SU-DHL-6 (cell line): ENCODE results near the gene PYGB.

Source experiments
- H2AFZ ChIP-seq: fragments of 200-600 bp; sonication (generic); 2 replicates; pipeline ENCODE4 v1.6.1; 2014; ENCODE audit warnings: low read depth, mild to moderate bottlenecking, moderate library complexity, mixed read lengths, antibody characterized with exemption, low read length; ENCODE audit not compliant: severe bottlenecking
- H3F3A ChIP-seq: fragments of 200-600 bp; shearing (Covaris generic); 2 replicates; pipeline ENCODE4 v1.6.0; 2016; ENCODE audit warnings: antibody characterized with exemption, mild to moderate bottlenecking; ENCODE audit not compliant: insufficient read depth
- H3K27ac ChIP-seq: fragments of 200-600 bp; sonication (generic); 2 replicates; pipeline ENCODE4 v1.5.1; 2016; ENCODE audit warnings: low read depth, mild to moderate bottlenecking, low read length, moderate library complexity, mixed read lengths
- H3K27me3 ChIP-seq: fragments of 200-600 bp; sonication (generic), shearing (Covaris generic); 2 replicates; pipeline ENCODE4 v1.6.0; 2014; ENCODE audit warnings: mild to moderate bottlenecking, low read length
- H3K36me3 ChIP-seq: fragments of 200-600 bp; sonication (generic); 2 replicates; pipeline ENCODE4 v1.6.1; 2014; ENCODE audit warnings: mild to moderate bottlenecking, low read length, mixed read lengths
- H3K4me2 ChIP-seq: fragments of 300-600, 200-600 bp; shearing (Covaris generic), sonication (generic); 2 replicates; pipeline ENCODE4 v1.6.0; 2014; ENCODE audit warnings: low read length, low read depth, mild to moderate bottlenecking; ENCODE audit not compliant: poor library complexity, severe bottlenecking
- H3K4me3 ChIP-seq: fragments of 200-600 bp; sonication (generic); 2 replicates; pipeline ENCODE4 v1.5.1; 2014; ENCODE audit warnings: antibody characterized with exemption, low read length, mild to moderate bottlenecking, mixed read lengths; ENCODE audit not compliant: insufficient read depth, poor library complexity, severe bottlenecking
- H3K79me2 ChIP-seq: fragments of 200-600 bp; sonication (generic); 2 replicates; pipeline ENCODE4 v1.6.1; 2014; ENCODE audit warnings: mild to moderate bottlenecking, low read length, moderate library complexity; ENCODE audit not compliant: insufficient read depth
- H3K9ac ChIP-seq: fragments of 200-600 bp; sonication (generic); 2 replicates; pipeline ENCODE4 v1.7.0; 2014; ENCODE audit warnings: mild to moderate bottlenecking, low read length
- H3K9me2 ChIP-seq: fragments of 200-600 bp; sonication (generic); replicated peaks from 2 replicates; pipeline ENCODE4 v1.6.1; 2014; ENCODE audit warnings: low read length; ENCODE audit not compliant: insufficient read depth
- H3K9me3 ChIP-seq: fragments of 200-600 bp; sonication (generic); 2 replicates; pipeline ENCODE4 v1.6.1; 2014; ENCODE audit warnings: low read length, mixed read lengths; ENCODE audit not compliant: insufficient read depth
- H4K20me1 ChIP-seq: fragments of 200-600 bp; sonication (generic); 2 replicates; pipeline ENCODE4 v1.6.1; 2014; ENCODE audit warnings: low read depth, mild to moderate bottlenecking, antibody characterized with exemption, low read length, moderate library complexity, mixed read lengths
- CTCF ChIP-seq: fragments of 200-600 bp; sonication (generic); IDR thresholded peaks from one replicate; pipeline ENCODE4 v1.5.1; 2017; ENCODE audit warnings: antibody characterized with exemption, mild to moderate bottlenecking, low read length, moderate library complexity; ENCODE audit not compliant: insufficient read depth, poor library complexity, severe bottlenecking
- EZH2phosphoT487 ChIP-seq: fragments of 200-600 bp; sonication (generic), shearing (Covaris generic); conservative IDR thresholded peaks from 2 replicates; pipeline ENCODE4 v1.6.1; 2018; ENCODE audit warnings: mild to moderate bottlenecking, antibody characterized with exemption, low read length, moderate library complexity, mixed read lengths

Gene PYGB

GRCh38 chr20:25242231-25242630 lies 5.7 kb upstream of the PYGB start:
- Histone ChIP-seq H3K9me2 (no peaks in the 10 kb centered on the region), H3F3A (no peaks in the 10 kb centered on the region; the same call in 1 of the 2 replicates), H3K9ac (no peak overlapping the region), H3K9me3 (no peaks in the 10 kb centered on the region), H3K4me3 (no peak overlapping the region), H2AFZ (no peak overlapping the region), H4K20me1 (no peaks in the 10 kb centered on the region), H3K27me3 (no peaks in the 10 kb centered on the region), H3K79me2 (no peaks in the 10 kb centered on the region), H3K4me2 (no peak overlapping the region), H3K27ac (no peak overlapping the region), H3K36me3 (no peaks in the 10 kb centered on the region)
- no peak for TF ChIP-seq CTCF
- TF ChIP-seq EZH2phosphoT487: no peak

GRCh38 chr20:25243416-25243979 lies 4.4 kb upstream of the PYGB start:
- no peak overlapping the region for H3K4me3 ChIP-seq
- H3K79me2 ChIP-seq: no peaks in the 10 kb centered on the region
- no peaks in the 10 kb centered on the region for H3K9me2 ChIP-seq
- no peaks in the 10 kb centered on the region; the same call in 1 of the 2 replicates for H3F3A ChIP-seq
- H3K9me3 ChIP-seq: no peaks in the 10 kb centered on the region
- no peak overlapping the region for H2AFZ ChIP-seq
- no peak overlapping the region for H3K4me2 ChIP-seq
- no peak overlapping the region for H3K9ac ChIP-seq
- no peaks in the 10 kb centered on the region for H4K20me1 ChIP-seq
- H3K27me3 ChIP-seq: no peaks in the 10 kb centered on the region
- no peak for TF ChIP-seq EZH2phosphoT487
- no peak for TF ChIP-seq CTCF
- no peaks in the 10 kb centered on the region for H3K36me3 ChIP-seq
- no peak overlapping the region for H3K27ac ChIP-seq

- no peaks in the 10 kb centered on the region for H3K9me2 ChIP-seq
- no peaks in the 10 kb centered on the region for H3K27me3 ChIP-seq
- H2AFZ ChIP-seq: no peak overlapping the region
- no peaks in the 10 kb centered on the region for H3K79me2 ChIP-seq
- H3K4me3 ChIP-seq: no peak overlapping the region
- H3K9me3 ChIP-seq: no peaks in the 10 kb centered on the region
- H3K27ac ChIP-seq: no peak overlapping the region
- no peak overlapping the region for H3K9ac ChIP-seq
- H3F3A ChIP-seq: peaks cover 7% of the 10 kb centered on the region
- H3K36me3 ChIP-seq: no peaks in the 10 kb centered on the region
- TF ChIP-seq CTCF: no peak
- TF ChIP-seq EZH2phosphoT487: no peak
- H3K4me2 ChIP-seq: no peak overlapping the region
- H4K20me1 ChIP-seq: peaks cover 6% of the 10 kb centered on the region; the same call in 1 of the 2 replicates
Measured at GRCh38 chr20:25244976-25245375, 2.9 kb upstream of the PYGB start.
